ENCODE measurements around the gene RALGAPA2. TPM values are rescaled to one million over a fixed set of nuclear protein-coding genes. Genes with fewer than 3 reads are reported as not detected.

Gene RALGAPA2
- total RNA-seq, 4 donors from 2014 or later = 89.7 to 126 (median 97.8) TPM

GRCh38 chr20:20407891-20408805, 304.3 kb downstream of the RALGAPA2 start:
- H3K36me3 ChIP-seq = no peaks in the 10 kb centered on the region

GRCh38 chr20:20406306-20406705, 306.1 kb downstream of the RALGAPA2 start:
- intact Hi-C loops (cut with DNase I) = no loop called here
- Histone ChIP-seq H3K36me3 (no peaks in the 10 kb centered on the region), H3K9me3 (no peaks in the 10 kb centered on the region), H3K4me1 (no peaks in the 10 kb centered on the region), H3K27ac (no peak overlapping the region), H3K4me3 (replicated peaks in 1 of 3) (no peak overlapping the region), H3K27me3 (no peaks in the 10 kb centered on the region)
- WGBS, 2 donors = 84 to 91% methylated on average over 2 of the region's 2 CpGs
- DNase-seq = no peak
- TF ChIP-seq CTCF (IDR thresholded peaks at IDR 0.05) (no peak), POLR2A (IDR thresholded peaks at IDR 0.05) (no peak)

More at GRCh38 chr20:20407891-20408805, 304.3 kb downstream of the RALGAPA2 start:
- Histone ChIP-seq H3K27me3 (no peaks in the 10 kb centered on the region), H3K9me3 (no peaks in the 10 kb centered on the region), H3K4me1 (no peaks in the 10 kb centered on the region), H3K27ac (no peak overlapping the region), H3K4me3 (replicated peaks in 1 of 3) (no peak overlapping the region)
- TF ChIP-seq CTCF (IDR thresholded peaks at IDR 0.05) (no peak), POLR2A (IDR thresholded peaks at IDR 0.05) (no peak)
- intact Hi-C loops (cut with DNase I) = no loop called here
- no peak for DNase-seq
- 77 to 78% methylated on average over 6 of the region's 6 CpGs for WGBS, 2 donors

- H3K9me3 ChIP-seq = no peaks in the 10 kb centered on the region
- H3K27ac ChIP-seq = no peak overlapping the region
- H3K4me1 ChIP-seq = no peaks in the 10 kb centered on the region
- H3K36me3 ChIP-seq = no peaks in the 10 kb centered on the region
- intact Hi-C loops (cut with DNase I) = no loop called here
- no peaks in the 10 kb centered on the region for H3K27me3 ChIP-seq
- TF ChIP-seq CTCF (IDR thresholded peaks at IDR 0.05) (no peak), POLR2A (IDR thresholded peaks at IDR 0.05) (no peak)
- 82 to 83% methylated on average over 10 of the region's 10 CpGs for WGBS, 2 donors
- no peak for DNase-seq
- no peak overlapping the region for H3K4me3 ChIP-seq (replicated peaks in 1 of 3)
Measured at GRCh38 chr20:20405623-20406022, 306.8 kb downstream of the RALGAPA2 start.

- Histone ChIP-seq H3K4me3 (replicated peaks in 1 of 3) (no peak overlapping the region), H3K9me3 (no peaks in the 10 kb centered on the region), H3K27me3 (no peaks in the 10 kb centered on the region), H3K36me3 (no peaks in the 10 kb centered on the region), H3K4me1 (no peaks in the 10 kb centered on the region), H3K27ac (no peak overlapping the region)
- TF ChIP-seq POLR2A (IDR thresholded peaks at IDR 0.05) (no peak), CTCF (IDR thresholded peaks at IDR 0.05) (no peak)
- intact Hi-C loops (cut with DNase I) = no loop called here
- no peak for DNase-seq
- WGBS, 2 donors = 92 to 97% methylated on average over 5 of the region's 5 CpGs
Measured at GRCh38 chr20:20404633-20405032, 307.8 kb downstream of the RALGAPA2 start.

- 90 to 100% methylated on average over 3 of the region's 3 CpGs for WGBS, 2 donors
- H3K4me1 ChIP-seq = no peaks in the 10 kb centered on the region
- no peaks in the 10 kb centered on the region for H3K27me3 ChIP-seq
- no peak for DNase-seq
- TF ChIP-seq CTCF (IDR thresholded peaks at IDR 0.05) = no peak
- no peak for TF ChIP-seq POLR2A (IDR thresholded peaks at IDR 0.05)
- no peak overlapping the region for H3K4me3 ChIP-seq (replicated peaks in 1 of 3)
- H3K36me3 ChIP-seq = peaks cover 0 to 3% of the 10 kb centered on the region in 2 donors
- no peaks in the 10 kb centered on the region for H3K9me3 ChIP-seq
- H3K27ac ChIP-seq = no peak overlapping the region
- intact Hi-C loops (cut with DNase I) = no loop called here
Measured at GRCh38 chr20:20401991-20402390, 310.5 kb downstream of the RALGAPA2 start.

Measured in thyroid gland (tissue), 4 donors.